NCI-H2196 treated with DMSO at 0.1 percent for 48 hours (cell line): ENCODE measurements around the gene CD300LD.

ENCODE experiments used
- DNase-seq: peaks from one replicate; lab custom pipeline; 2025; ENCODE audit not compliant: unreplicated experiment; lab: John Stamatoyannopoulos, UW

The CD300LD gene

GRCh38 chr17:74607221-74607620, 15.1 kb upstream of the CD300LD start:
- DNase-seq = no peak

- DNase-seq = no peak
These were observed 14.0 kb upstream of the CD300LD start for GRCh38 chr17:74606050-74606449.

- no peak for DNase-seq
These were observed 13.3 kb upstream of the CD300LD start for GRCh38 chr17:74605361-74605760.

- no peak for DNase-seq
These were observed 12.7 kb upstream of the CD300LD start for GRCh38 chr17:74604761-74605160.

GRCh38 chr17:74604200-74604599, 12.1 kb upstream of the CD300LD start:
- DNase-seq = no peak

- DNase-seq = no peak
These were observed 11.7 kb upstream of the CD300LD start for GRCh38 chr17:74603746-74604145.

GRCh38 chr17:74603037-74603635, 11.1 kb upstream of the CD300LD start:
- no peak for DNase-seq

GRCh38 chr17:74601944-74602572, 10.0 kb upstream of the CD300LD start:
- DNase-seq = peak; percentile 7

GRCh38 chr17:74599448-74599939, 7.4 kb upstream of the CD300LD start:
- DNase-seq = no peak

- no peak for DNase-seq
These were observed 6.9 kb upstream of the CD300LD start for GRCh38 chr17:74599023-74599399.

GRCh38 chr17:74598346-74599022, 6.4 kb upstream of the CD300LD start:
- DNase-seq = no peak

GRCh38 chr17:74597069-74597790, 5.1 kb upstream of the CD300LD start:
- DNase-seq = no peak

GRCh38 chr17:74595037-74595750, 3.1 kb upstream of the CD300LD start:
- DNase-seq = no peak

- no peak for DNase-seq
These were observed 580 bp downstream of the CD300LD start for GRCh38 chr17:74591503-74591902.

GRCh38 chr17:74585711-74586110, 6.4 kb downstream of the CD300LD start:
- DNase-seq = no peak

GRCh38 chr17:74584292-74585060, 7.6 kb downstream of the CD300LD start:
- DNase-seq = no peak

GRCh38 chr17:74582633-74583032, 9.4 kb downstream of the CD300LD start:
- DNase-seq = no peak

GRCh38 chr17:74579900-74580299, 12.2 kb downstream of the CD300LD start:
- DNase-seq = no peak

- no peak for DNase-seq
These were observed 13.1 kb downstream of the CD300LD start for GRCh38 chr17:74578979-74579378.

GRCh38 chr17:74574489-74575142, 17.5 kb downstream of the CD300LD start:
- no peak for DNase-seq
